ENCODE results near the gene BHLHA15. TPM values are rescaled to one million over a fixed set of nuclear protein-coding genes. Genes with fewer than 3 reads are reported as not detected.

The BHLHA15 gene
- total and polyA plus RNA-seq, 2 of the 13 experiments (the other 11 are each of a cell fraction or from before 2014, with no cell fraction given): 1.9 to 6.1 TPM

DNA sequence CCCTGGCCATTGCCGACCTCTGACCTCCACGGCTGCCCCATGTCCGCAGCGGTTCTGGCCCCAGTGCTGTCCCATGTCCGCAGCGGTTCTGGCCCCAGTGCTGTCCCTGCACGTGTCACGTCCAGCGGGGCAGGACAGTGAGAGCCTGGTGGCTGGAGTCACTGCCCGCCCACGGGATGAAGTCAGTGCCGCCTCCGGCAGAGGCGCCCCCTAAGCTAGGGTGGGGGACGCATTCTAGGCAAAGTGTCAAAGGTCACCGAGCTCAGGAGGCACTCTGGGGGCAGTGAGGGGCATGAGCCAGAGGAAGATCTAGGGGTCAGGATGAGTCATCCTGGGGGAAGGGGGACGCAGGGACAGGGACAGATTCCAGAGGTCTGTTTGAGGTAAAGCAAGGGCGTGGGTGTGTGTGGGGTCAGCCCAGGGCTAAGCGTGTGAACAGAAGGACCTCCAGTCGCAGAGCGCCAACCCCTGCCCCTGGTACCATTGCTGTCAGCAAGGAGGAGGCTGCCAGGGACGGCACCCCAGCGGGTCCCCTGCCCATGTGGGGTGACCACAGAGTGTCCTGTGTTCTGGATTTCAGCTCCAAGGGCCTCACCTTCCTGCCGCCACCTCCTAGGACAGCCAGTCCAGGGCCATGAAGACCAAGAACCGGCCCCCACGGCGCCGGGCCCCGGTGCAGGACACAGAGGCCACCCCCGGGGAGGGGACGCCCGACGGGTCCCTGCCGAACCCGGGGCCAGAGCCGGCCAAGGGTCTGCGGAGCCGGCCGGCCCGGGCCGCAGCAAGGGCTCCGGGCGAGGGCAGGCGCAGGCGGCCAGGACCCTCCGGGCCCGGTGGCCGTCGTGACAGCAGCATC lies 665 bp downstream of the BHLHA15 start (continued):
- TF ChIP-seq ZBTB20 (CRISPR knock-in tag; IDR thresholded peaks at IDR 0.05; ENCODE audit: borderline replicate concordance, low read depth) (0 out of 2 replicates have a peak, but pooled peaks have one; percentile 43), ZNF724P (CRISPR knock-in tag; IDR thresholded peaks at IDR 0.05; ENCODE audit: borderline replicate concordance) (no peak; the same call in 1 of the 2 replicates), ZNF703 (CRISPR knock-in tag; IDR thresholded peaks at IDR 0.05; ENCODE audit: borderline replicate concordance) (no peak), TBX2 (CRISPR knock-in tag; IDR thresholded peaks at IDR 0.05; ENCODE audit: borderline replicate concordance) (peak; percentile 39; the same call in 1 of the 2 replicates), ZSCAN31 (CRISPR knock-in tag; IDR thresholded peaks at IDR 0.05; ENCODE audit: low read depth) (no peak), ZNF44 (CRISPR knock-in tag; IDR thresholded peaks at IDR 0.05) (no peak), ZUFSP (CRISPR knock-in tag; IDR thresholded peaks at IDR 0.05; ENCODE audit: borderline replicate concordance) (no peak), JUNB (CRISPR knock-in tag; IDR thresholded peaks at IDR 0.05; ENCODE audit: borderline replicate concordance) (peak; percentile 97), ZBTB1 (CRISPR knock-in tag; IDR thresholded peaks at IDR 0.05; ENCODE audit: borderline replicate concordance) (no peak), KDM1A (CRISPR knock-in tag; IDR thresholded peaks at IDR 0.05) (no peak), ZNF780A (CRISPR knock-in tag; IDR thresholded peaks at IDR 0.05) (no peak), ZBTB38 (CRISPR knock-in tag; IDR thresholded peaks at IDR 0.05) (peak; percentile 16; the same call in 1 of the 2 replicates), BHLHE40 (IDR thresholded peaks at IDR 0.05; ENCODE audit: low read length) (peak; percentile 88), ZNF549 (CRISPR knock-in tag; IDR thresholded peaks at IDR 0.05) (no peak), FIP1L1 (IDR thresholded peaks at IDR 0.05; ENCODE audit: borderline replicate concordance, insufficient read depth, low read depth, low read length) (no peak), SAP130 (CRISPR knock-in tag; IDR thresholded peaks at IDR 0.05; ENCODE audit: low read depth) (peak; percentile 73), FOXK2 (IDR thresholded peaks at IDR 0.05) (no peak), POLR2A (IDR thresholded peaks at IDR 0.05; ENCODE audit: insufficient read depth in 1 of 2, low read depth in 2 of 2, low read length in 2 of 2) (no peak), TCF12 (IDR thresholded peaks at IDR 0.05) (no peak), TCF12 (CRISPR knock-in tag; IDR thresholded peaks at IDR 0.05) (peak; percentile 38; the same call in 1 of the 2 replicates), SCMH1 (CRISPR knock-in tag; IDR thresholded peaks at IDR 0.05; ENCODE audit: borderline replicate concordance) (no peak), MED1 (CRISPR knock-in tag; IDR thresholded peaks at IDR 0.05) (peak; percentile 59), RAD51 (IDR thresholded peaks at IDR 0.05; ENCODE audit: borderline replicate concordance) (no peak), DNMT1 (CRISPR knock-in tag; IDR thresholded peaks at IDR 0.05) (no peak), ZBTB3 (CRISPR knock-in tag; IDR thresholded peaks at IDR 0.05; ENCODE audit: borderline replicate concordance, low read depth) (no peak; the same call in 1 of the 2 replicates), ZNF337 (CRISPR knock-in tag; IDR thresholded peaks at IDR 0.05; ENCODE audit: borderline replicate concordance, low read depth) (no peak), NR1H2 (CRISPR knock-in tag; IDR thresholded peaks at IDR 0.05; ENCODE audit: borderline replicate concordance, low read depth) (no peak), ZNF558 (CRISPR knock-in tag; IDR thresholded peaks at IDR 0.05; ENCODE audit: borderline replicate concordance) (no peak)
- TF ChIP-seq, protein P1, sequence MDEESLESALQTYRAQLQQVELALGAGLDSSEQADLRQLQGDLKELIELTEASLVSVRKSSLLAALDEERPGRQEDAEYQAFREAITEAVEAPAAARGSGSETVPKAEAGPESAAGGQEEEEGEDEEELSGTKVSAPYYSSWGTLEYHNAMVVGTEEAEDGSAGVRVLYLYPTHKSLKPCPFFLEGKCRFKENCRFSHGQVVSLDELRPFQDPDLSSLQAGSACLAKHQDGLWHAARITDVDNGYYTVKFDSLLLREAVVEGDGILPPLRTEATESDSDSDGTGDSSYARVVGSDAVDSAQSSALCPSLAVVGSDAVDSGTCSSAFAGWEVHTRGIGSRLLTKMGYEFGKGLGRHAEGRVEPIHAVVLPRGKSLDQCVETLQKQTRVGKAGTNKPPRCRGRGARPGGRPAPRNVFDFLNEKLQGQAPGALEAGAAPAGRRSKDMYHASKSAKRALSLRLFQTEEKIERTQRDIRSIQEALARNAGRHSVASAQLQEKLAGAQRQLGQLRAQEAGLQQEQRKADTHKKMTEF (CRISPR knock-in tag; IDR thresholded peaks at IDR 0.05): peak; percentile 55; the same call in 1 of the 2 replicates

Measured in HepG2 (cell line).